ENCODE measurements around the gene EDEM2. TPM values are rescaled to one million over a fixed set of nuclear protein-coding genes. Genes with fewer than 3 reads are reported as not detected.

Gene EDEM2
- total RNA-seq, 1 donor from 2014 or later: 33.4 TPM

DNA sequence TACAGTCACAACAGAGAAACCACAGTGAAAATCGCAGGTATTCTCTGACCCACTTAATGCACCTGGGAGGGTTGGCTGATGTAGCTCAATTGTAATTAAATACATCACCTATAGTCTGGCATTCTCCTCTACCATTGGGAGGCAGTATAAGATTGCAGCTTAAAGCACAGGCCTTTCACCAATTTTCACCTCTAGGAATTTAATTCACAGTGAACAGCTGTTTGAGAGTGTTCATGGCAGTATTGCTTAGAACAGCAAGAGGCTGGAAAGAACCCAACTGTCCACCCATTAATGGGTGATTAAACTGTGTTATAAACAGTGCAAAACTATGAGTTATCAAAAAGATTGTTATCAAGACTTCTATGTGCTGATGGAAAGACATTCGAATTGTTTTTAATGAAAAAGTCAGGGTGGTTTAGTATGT, 2.0 kb downstream of the EDEM2 start:
- no peak overlapping the region for H3K9ac ChIP-seq (ENCODE audit: low read length)
- no peaks in the 10 kb centered on the region for H3K27me3 Mint-ChIP-seq (ENCODE audit: low read depth, unreplicated experiment)
- H3K36me3 ChIP-seq (ENCODE audit: insufficient read depth, low read length): peaks cover 5% of the 10 kb centered on the region
- H3K9me3 Mint-ChIP-seq (ENCODE audit: unreplicated experiment): no peaks in the 10 kb centered on the region
- no peak overlapping the region for H3K4me3 ChIP-seq (ENCODE audit: insufficient read depth, low read depth, low read length)
- H4K20me1 ChIP-seq (ENCODE audit: insufficient read depth, low read length): no peaks in the 10 kb centered on the region
- no peak overlapping the region for H3K4me2 ChIP-seq (ENCODE audit: low read length)
- no peaks in the 10 kb centered on the region for H3K27me3 ChIP-seq (ENCODE audit: insufficient read depth, low read length)
- H3K27ac ChIP-seq (ENCODE audit: low read depth, low read length): no peak overlapping the region
- H3K4me3 Mint-ChIP-seq (ENCODE audit: unreplicated experiment): peak overlapping the region; percentile 75
- FAIRE-seq: no peak
- H3K79me2 ChIP-seq (ENCODE audit: insufficient read depth, low read length): no peaks in the 10 kb centered on the region
- peaks cover 5% of the 10 kb centered on the region for H3K36me3 Mint-ChIP-seq (ENCODE audit: low read depth, unreplicated experiment)
- H3K4me1 ChIP-seq (ENCODE audit: insufficient read depth, low read length): peaks cover 14% of the 10 kb centered on the region
- peaks cover 7% of the 10 kb centered on the region for H3K4me1 Mint-ChIP-seq (ENCODE audit: low read depth, unreplicated experiment)
- H2AFZ ChIP-seq (ENCODE audit: low read depth, low read length): no peak overlapping the region
- peak overlapping the region; percentile 27 for H3K27ac Mint-ChIP-seq (ENCODE audit: unreplicated experiment)
- no peak for TF ChIP-seq EZH2 (IDR thresholded peaks at IDR 0.05; ENCODE audit: insufficient read depth, low read length)
- TF ChIP-seq, protein P1, sequence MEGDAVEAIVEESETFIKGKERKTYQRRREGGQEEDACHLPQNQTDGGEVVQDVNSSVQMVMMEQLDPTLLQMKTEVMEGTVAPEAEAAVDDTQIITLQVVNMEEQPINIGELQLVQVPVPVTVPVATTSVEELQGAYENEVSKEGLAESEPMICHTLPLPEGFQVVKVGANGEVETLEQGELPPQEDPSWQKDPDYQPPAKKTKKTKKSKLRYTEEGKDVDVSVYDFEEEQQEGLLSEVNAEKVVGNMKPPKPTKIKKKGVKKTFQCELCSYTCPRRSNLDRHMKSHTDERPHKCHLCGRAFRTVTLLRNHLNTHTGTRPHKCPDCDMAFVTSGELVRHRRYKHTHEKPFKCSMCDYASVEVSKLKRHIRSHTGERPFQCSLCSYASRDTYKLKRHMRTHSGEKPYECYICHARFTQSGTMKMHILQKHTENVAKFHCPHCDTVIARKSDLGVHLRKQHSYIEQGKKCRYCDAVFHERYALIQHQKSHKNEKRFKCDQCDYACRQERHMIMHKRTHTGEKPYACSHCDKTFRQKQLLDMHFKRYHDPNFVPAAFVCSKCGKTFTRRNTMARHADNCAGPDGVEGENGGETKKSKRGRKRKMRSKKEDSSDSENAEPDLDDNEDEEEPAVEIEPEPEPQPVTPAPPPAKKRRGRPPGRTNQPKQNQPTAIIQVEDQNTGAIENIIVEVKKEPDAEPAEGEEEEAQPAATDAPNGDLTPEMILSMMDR (IDR thresholded peaks at IDR 0.05; ENCODE audit: insufficient read depth, low read depth, low read length): peak; percentile 86
- DNase-seq (ENCODE audit: low read depth): peak; percentile 50
- H3K9me3 ChIP-seq (ENCODE audit: insufficient read depth, low read depth, low read length): no peaks in the 10 kb centered on the region

DNA sequence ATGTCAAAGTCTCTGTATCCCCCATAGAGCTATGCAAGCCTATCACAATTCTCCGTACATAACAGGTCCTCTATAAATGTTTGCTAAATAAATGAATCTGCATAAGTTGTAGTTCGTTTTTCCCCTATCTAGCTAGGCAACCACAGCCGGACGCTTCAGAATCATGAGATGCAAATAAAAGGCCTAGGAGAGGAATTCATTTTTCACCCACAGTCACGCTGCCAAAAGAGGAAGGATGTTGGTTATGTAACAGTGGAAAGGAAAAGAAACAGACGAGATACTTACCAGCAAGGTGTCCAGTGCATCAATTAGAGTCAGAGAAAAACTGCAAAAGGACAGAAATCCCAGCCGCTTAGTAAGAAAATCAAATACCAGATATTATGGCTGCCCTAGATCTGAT, 2.4 kb downstream of the EDEM2 start:
- Histone ChIP-seq H3K9me3 (ENCODE audit: insufficient read depth, low read depth, low read length) (no peaks in the 10 kb centered on the region), H3K36me3 (ENCODE audit: insufficient read depth, low read length) (peaks cover 8% of the 10 kb centered on the region), H3K27ac (ENCODE audit: low read depth, low read length) (no peak overlapping the region), H3K79me2 (ENCODE audit: insufficient read depth, low read length) (no peaks in the 10 kb centered on the region), H3K4me1 (ENCODE audit: insufficient read depth, low read length) (peaks cover 14% of the 10 kb centered on the region), H3K9ac (ENCODE audit: low read length) (no peak overlapping the region), H3K4me2 (ENCODE audit: low read length) (no peak overlapping the region), H4K20me1 (ENCODE audit: insufficient read depth, low read length) (no peaks in the 10 kb centered on the region), H2AFZ (ENCODE audit: low read depth, low read length) (no peak overlapping the region), H3K27me3 (ENCODE audit: insufficient read depth, low read length) (no peaks in the 10 kb centered on the region), H3K4me3 (ENCODE audit: insufficient read depth, low read depth, low read length) (no peak overlapping the region)
- Mint-ChIP-seq H3K9me3 (ENCODE audit: unreplicated experiment) (no peaks in the 10 kb centered on the region), H3K4me1 (ENCODE audit: low read depth, unreplicated experiment) (peaks cover 7% of the 10 kb centered on the region), H3K27ac (ENCODE audit: unreplicated experiment) (no peak overlapping the region), H3K27me3 (ENCODE audit: low read depth, unreplicated experiment) (no peaks in the 10 kb centered on the region), H3K36me3 (ENCODE audit: low read depth, unreplicated experiment) (peaks cover 5% of the 10 kb centered on the region), H3K4me3 (ENCODE audit: unreplicated experiment) (no peak overlapping the region)
- DNase-seq (ENCODE audit: low read depth) (no peak), FAIRE-seq (no peak)
- TF ChIP-seq, protein P1 (IDR thresholded peaks at IDR 0.05; ENCODE audit: insufficient read depth, low read depth, low read length): no peak
- TF ChIP-seq EZH2 (IDR thresholded peaks at IDR 0.05; ENCODE audit: insufficient read depth, low read length): no peak

DNA sequence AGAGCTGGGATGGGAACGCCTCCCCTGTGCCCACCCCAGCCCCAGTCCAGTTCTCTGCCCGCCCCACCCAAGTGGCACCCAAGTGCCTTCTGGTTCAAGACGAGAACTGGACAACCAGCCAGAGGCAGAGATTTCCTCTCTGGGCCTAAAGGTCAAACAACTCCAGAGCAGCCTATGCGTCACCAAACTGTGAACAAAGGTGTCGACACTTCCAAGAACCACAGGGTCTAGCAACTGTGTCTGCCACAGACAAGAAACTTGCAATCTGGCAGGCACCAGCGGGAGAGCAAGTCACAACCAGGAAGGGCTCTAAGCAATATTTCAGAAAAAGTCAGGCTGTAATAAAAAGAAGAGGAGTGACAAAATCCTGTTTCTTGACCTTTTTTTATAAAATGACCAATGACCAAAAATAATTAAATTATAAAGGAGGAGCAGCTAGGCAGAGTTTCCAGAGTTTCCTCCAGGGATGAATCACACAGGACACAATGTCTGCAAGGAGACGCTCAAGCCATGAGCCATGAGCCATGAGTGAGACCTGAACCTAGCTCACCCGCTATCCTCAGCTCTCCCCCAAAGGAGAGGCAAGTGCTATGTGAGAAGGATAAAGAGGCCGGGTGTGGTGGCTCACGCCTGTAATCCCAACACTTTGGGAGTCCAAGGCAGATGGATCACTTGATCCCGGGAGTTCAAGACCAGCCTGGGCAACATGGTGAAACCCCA, 11.1 kb downstream of the EDEM2 start:
- H3K36me3 Mint-ChIP-seq (ENCODE audit: low read depth, unreplicated experiment): peaks cover 21% of the 10 kb centered on the region
- no peak overlapping the region for H3K27ac Mint-ChIP-seq (ENCODE audit: unreplicated experiment)
- no peaks in the 10 kb centered on the region for H3K9me3 ChIP-seq (ENCODE audit: insufficient read depth, low read depth, low read length)
- H3K36me3 ChIP-seq (ENCODE audit: insufficient read depth, low read length): peaks cover 27% of the 10 kb centered on the region
- peaks cover 15% of the 10 kb centered on the region for H3K4me1 ChIP-seq (ENCODE audit: insufficient read depth, low read length)
- no peaks in the 10 kb centered on the region for H4K20me1 ChIP-seq (ENCODE audit: insufficient read depth, low read length)
- no peak overlapping the region for H3K27ac ChIP-seq (ENCODE audit: low read depth, low read length)
- no peaks in the 10 kb centered on the region for H3K9me3 Mint-ChIP-seq (ENCODE audit: unreplicated experiment)
- no peak overlapping the region for H2AFZ ChIP-seq (ENCODE audit: low read depth, low read length)
- peak overlapping the region; percentile 30 for H3K4me2 ChIP-seq (ENCODE audit: low read length)
- no peak overlapping the region for H3K4me3 ChIP-seq (ENCODE audit: insufficient read depth, low read depth, low read length)
- TF ChIP-seq, protein P1 (IDR thresholded peaks at IDR 0.05; ENCODE audit: insufficient read depth, low read depth, low read length): no peak
- no peak for TF ChIP-seq EZH2 (IDR thresholded peaks at IDR 0.05; ENCODE audit: insufficient read depth, low read length)
- no peaks in the 10 kb centered on the region for H3K27me3 Mint-ChIP-seq (ENCODE audit: low read depth, unreplicated experiment)
- no peaks in the 10 kb centered on the region for H3K79me2 ChIP-seq (ENCODE audit: insufficient read depth, low read length)
- DNase-seq (ENCODE audit: low read depth) (peak; percentile 74), FAIRE-seq (no peak)
- no peaks in the 10 kb centered on the region for H3K27me3 ChIP-seq (ENCODE audit: insufficient read depth, low read length)
- no peak overlapping the region for H3K4me3 Mint-ChIP-seq (ENCODE audit: unreplicated experiment)
- H3K9ac ChIP-seq (ENCODE audit: low read length): no peak overlapping the region
- peaks cover 4% of the 10 kb centered on the region for H3K4me1 Mint-ChIP-seq (ENCODE audit: low read depth, unreplicated experiment)
